IMR-90 (cell line): ENCODE results near the gene NAPB. TPM values are rescaled to one million over a fixed set of nuclear protein-coding genes. Genes with fewer than 3 reads are reported as not detected.

Source experiments
- ATAC-seq: fragments of 200-7000 bp; cut with Tn5 transposase; 2 replicates; pipeline ENCODE4 v1.9.1; 2020; ENCODE audit warnings: low read depth, mild to moderate bottlenecking, moderate library complexity
- BruUV-seq: library from RNA; stranded (reverse); fragments of 400-500 nt; replicated peaks from 2 replicates; lab custom pipeline; 2021; lab: Mats Ljungman, UMichigan
- CTCF ChIA-PET: fragments of 300-600 bp; formaldehyde crosslinking; extraction: SDS; loops from one replicate; lab custom pipeline; 2021; ENCODE audit warnings: antibody characterized with exemption; lab: Yijun Ruan, JAX
- POLR2A ChIA-PET: fragments of 300-600 bp; sonication (Branson Sonifier 250); formaldehyde crosslinking; loops from one replicate; lab custom pipeline; 2022; ENCODE audit warnings: antibody characterized with exemption; ENCODE audit not compliant: unreplicated experiment; lab: Charles Lee
- DNase-seq: peaks from one replicate; pipeline ENCODE4 v3.0.0; 2013
- H2AFZ ChIP-seq: replicated peaks from 2 replicates; pipeline ENCODE3; 2013; ENCODE audit warnings: low read length, mild to moderate bottlenecking; ENCODE audit not compliant: poor library complexity
- H2AK5ac ChIP-seq: 2 replicates; pipeline ENCODE4 v1.6.1; 2013; ENCODE audit warnings: low read depth, low read length, inconsistent platforms
- H2AK9ac ChIP-seq: replicated peaks from 2 replicates; pipeline ENCODE3; 2013; ENCODE audit warnings: mild to moderate bottlenecking, low read depth, low read length, moderate library complexity; ENCODE audit not compliant: poor library complexity
- H2BK120ac ChIP-seq: 2 replicates; pipeline ENCODE4 v1.6.1; 2013; ENCODE audit warnings: low read depth, low read length, inconsistent platforms
- H2BK15ac ChIP-seq: 3 replicates; pipeline ENCODE4 v1.6.1; 2013; ENCODE audit warnings: low read depth, low read length, inconsistent platforms
- H2BK20ac ChIP-seq: 2 replicates; pipeline ENCODE4 v1.6.1; 2013; ENCODE audit warnings: low read depth, mild to moderate bottlenecking, inconsistent platforms, low read length, moderate library complexity
- H2BK5ac ChIP-seq: 2 replicates; pipeline ENCODE4 v1.6.1; 2013; ENCODE audit warnings: mild to moderate bottlenecking, low read depth, low read length, inconsistent platforms; ENCODE audit not compliant: poor library complexity, severe bottlenecking
- H3K14ac ChIP-seq: replicated peaks from 2 replicates; pipeline ENCODE4 v1.6.1; 2013; ENCODE audit warnings: low read depth, low read length, inconsistent platforms
- H3K18ac ChIP-seq: 2 replicates; pipeline ENCODE4 v1.6.1; 2013; ENCODE audit warnings: low read depth, low read length, control low read depth
- H3K23ac ChIP-seq: 2 replicates; pipeline ENCODE4 v1.6.1; 2013; ENCODE audit warnings: low read depth, low read length, inconsistent platforms
- H3K27ac ChIP-seq: 2 replicates; pipeline ENCODE4 v1.5.1; 2013; ENCODE audit warnings: mild to moderate bottlenecking, control low read depth, low read length; ENCODE audit not compliant: insufficient read depth
- H3K27me3 ChIP-seq: 2 replicates; pipeline ENCODE4 v1.6.1; 2013; ENCODE audit warnings: low read length; ENCODE audit not compliant: control insufficient read depth, insufficient read depth
- H3K36me3 ChIP-seq: 2 replicates; pipeline ENCODE4 v1.6.1; 2013; ENCODE audit warnings: low read length, mixed read lengths; ENCODE audit not compliant: control insufficient read depth, insufficient read depth
- H3K4ac ChIP-seq: 2 replicates; pipeline ENCODE4 v1.6.1; 2013; ENCODE audit warnings: low read depth, low read length, inconsistent platforms
- H3K4me1 ChIP-seq: 2 replicates; pipeline ENCODE4 v1.6.1; 2013; ENCODE audit warnings: low read length, mixed read lengths; ENCODE audit not compliant: control insufficient read depth, insufficient read depth
- H3K4me2 ChIP-seq: 2 replicates; pipeline ENCODE4 v1.6.1; 2013; ENCODE audit warnings: low read depth, mild to moderate bottlenecking, control low read depth, low read length, moderate library complexity
- H3K4me3 ChIP-seq: 2 replicates; pipeline ENCODE4 v1.5.1; 2013; ENCODE audit warnings: low read depth, mild to moderate bottlenecking, control low read depth, low read length, moderate library complexity; ENCODE audit not compliant: insufficient read depth
- H3K56ac ChIP-seq: 2 replicates; pipeline ENCODE4 v1.6.1; 2013; ENCODE audit warnings: low read length, inconsistent platforms; ENCODE audit not compliant: insufficient read depth; ENCODE audit errors: extremely low read depth
- H3K79me1 ChIP-seq, 2 experiments: 2 replicates each; pipeline ENCODE4 v1.6.1; 2013; ENCODE audit warnings: low read length in 2 of 2, inconsistent platforms in 1 of 2, low read depth in 1 of 2
- H3K9ac ChIP-seq: 2 replicates; pipeline ENCODE4 v1.6.1; 2013; ENCODE audit warnings: low read depth, low read length, control low read depth
- H3K9me1 ChIP-seq: 2 replicates; pipeline ENCODE4 v1.6.1; 2013; ENCODE audit warnings: low read length, inconsistent platforms; ENCODE audit not compliant: insufficient read depth
- H3K9me3 ChIP-seq: 2 replicates; pipeline ENCODE4 v1.6.1; 2013; ENCODE audit warnings: low read length; ENCODE audit not compliant: control insufficient read depth, insufficient read depth
- H4K20me1 ChIP-seq: 2 replicates; pipeline ENCODE4 v1.6.1; 2013; ENCODE audit warnings: low read length, inconsistent platforms; ENCODE audit not compliant: insufficient read depth
- H4K5ac ChIP-seq: 2 replicates; pipeline ENCODE4 v1.6.1; 2013; ENCODE audit warnings: mild to moderate bottlenecking, low read depth, low read length, control low read depth
- H4K8ac ChIP-seq, 2 experiments: 2 replicates each; pipeline ENCODE4 v1.6.1; 2013; ENCODE audit warnings: low read depth in 2 of 2, low read length in 2 of 2, control low read depth in 1 of 2, inconsistent platforms in 1 of 2
- H4K91ac ChIP-seq: 2 replicates; pipeline ENCODE4 v1.6.1; 2013; ENCODE audit warnings: low read depth, low read length, inconsistent platforms; ENCODE audit not compliant: insufficient read depth
- CEBPB ChIP-seq: IDR thresholded peaks from 2 replicates; pipeline ENCODE4 v1.6.1; 2012; ENCODE audit warnings: low read depth, low read length, improper control_type of control experiment
- MAFK ChIP-seq: IDR thresholded peaks from 2 replicates; pipeline ENCODE4 v1.6.1; 2012; ENCODE audit warnings: low read depth, low read length, improper control_type of control experiment
- MXI1 ChIP-seq: IDR thresholded peaks from 2 replicates; pipeline ENCODE4 v1.6.1; 2012; ENCODE audit warnings: low read depth, mild to moderate bottlenecking, low read length, moderate library complexity, borderline replicate concordance
- NFE2L2 ChIP-seq: fragments of 150-350 bp; IDR thresholded peaks from 2 replicates; pipeline ENCODE4 v1.6.1; 2016; ENCODE audit warnings: low read depth, mild to moderate bottlenecking, low read length
- WGBS, 2 experiments: methylation state at CpG; one replicate each; pipeline versions ENCODE4 v1.1.5 to v1.1.7; 2013; ENCODE audit warnings: missing lambda C conversion rate in 2 of 2; ENCODE audit not compliant: insufficient read length in 1 of 2; ENCODE audit errors: extremely low coverage in 2 of 2; 5-methylcytosine and 5-hydroxymethylcytosine counted together
- dilution Hi-C: fragments of 300-500 bp; cut with HindIII; formaldehyde crosslinking; loops from one replicate; pipeline ENCODE4 v1.14.3; 2018; ENCODE audit warnings: low sequenced_read_pairs; ENCODE audit not compliant: unreplicated experiment
- in situ Hi-C: fragments of 300-500 bp; cut with MboI; formaldehyde crosslinking; loops from 3 replicates; pipeline ENCODE4 v1.14.3; 2019; ENCODE audit warnings: low sequenced_read_pairs, inconsistent platforms, mixed read lengths
- intact Hi-C: fragments of 100-400 bp; cut with micrococcal nuclease; formaldehyde crosslinking; loops from 2 replicates; pipeline ENCODE4 v1.10.0; 2022
- polyA plus RNA-seq, 3 experiments: library from polyadenylated mRNA; depleted of rRNA; stranded (reverse); fragments of >200 nt; gene quantifications; 2 replicates each; pipeline ENCODE4 v1.2.3, GENCODE V29; 2012; ENCODE audit warnings: low replicate concordance in 1 of 3
- total RNA-seq: library from RNA; depleted of rRNA; stranded (reverse); fragments of >200 nt; gene quantifications from 2 replicates; pipeline ENCODE4 v1.2.3, GENCODE V29; 2012
- TF ChIP-seq, protein P1 (sequence below): conservative IDR thresholded peaks from 2 replicates; pipeline ENCODE4 v1.5.1; 2012; ENCODE audit warnings: mild to moderate bottlenecking, low read depth, low read length, improper control_type of control experiment

NAPB gene
- total and polyA plus RNA-seq, 2 of the 4 experiments (the other 2 are of a cell fraction) = 4.4 to 5.2 TPM

DNA sequence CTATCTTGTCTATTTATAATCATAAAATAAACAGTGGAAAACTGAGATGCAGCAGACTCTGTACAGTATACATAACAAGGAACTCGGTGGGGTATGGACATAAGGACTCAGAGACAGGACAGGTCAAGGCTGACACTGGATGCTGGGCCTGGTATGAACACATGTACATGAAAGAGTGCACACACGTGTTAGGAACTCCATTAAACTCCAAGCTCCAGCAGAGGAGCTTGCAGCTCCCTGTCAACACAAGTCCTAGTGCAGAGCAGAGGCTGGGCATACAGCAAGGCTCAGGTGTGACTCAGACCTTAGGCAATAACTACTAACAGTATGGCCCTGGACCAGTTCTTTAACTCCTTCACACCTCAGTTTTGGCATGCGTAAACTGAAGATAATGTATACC is 17.1 kb downstream of the NAPB start:
- dilution Hi-C loops (no loop called here), in situ Hi-C loops (no loop called here), intact Hi-C loops (loop anchor here (5.0 kb wide), 1 partner anchor 37 kb away; no protein-coding TSS in a partner anchor)
- Histone ChIP-seq H4K20me1 (peaks cover 28% of the 10 kb centered on the region), H3K79me1 (peaks cover 25 to 79% of the 10 kb centered on the region in 2 experiments), H3K23ac (no peak overlapping the region), H3K9me1 (peaks cover 14% of the 10 kb centered on the region), H2BK120ac (no peak overlapping the region), H3K27ac (peak overlapping the region; percentile 41; the same call in 1 of the 2 replicates), H2BK15ac (no peak overlapping the region), H3K9me3 (no peaks in the 10 kb centered on the region), H4K5ac (no peak overlapping the region), H3K56ac (no peak overlapping the region), H3K27me3 (no peaks in the 10 kb centered on the region), H3K9ac (no peak overlapping the region), H3K36me3 (peaks cover 1% of the 10 kb centered on the region), H3K4me3 (no peak overlapping the region), H2AFZ (no peak overlapping the region), H2AK5ac (no peak overlapping the region), H3K4ac (0 out of 2 replicates have a peak overlapping the region, but pooled peaks have one; percentile 17), H2AK9ac (no peak overlapping the region), H2BK5ac (no peak overlapping the region), H3K4me1 (peaks cover 12% of the 10 kb centered on the region), H4K8ac (no peak overlapping the region), H3K18ac (no peak overlapping the region), H3K14ac (peak overlapping the region; percentile 41; the same call in 1 of the 2 replicates), H2BK20ac (no peak overlapping the region), H3K4me2 (peak overlapping the region; percentile 82), H4K91ac (no peak overlapping the region)
- peak; percentile 56 for ATAC-seq
- CTCF ChIA-PET = no interaction called here
- DNase-seq = peak; percentile 67
- WGBS, 2 experiments = 0% methylated on average over 1 of the region's 3 CpGs; no CpG with 5 or more reads in 1 of the 2 experiments
- BruUV-seq = no TSS peak
- POLR2A ChIA-PET = no interaction called here
- no peak for TF ChIP-seq NFE2L2
- TF ChIP-seq MAFK = no peak
- TF ChIP-seq, protein P1, sequence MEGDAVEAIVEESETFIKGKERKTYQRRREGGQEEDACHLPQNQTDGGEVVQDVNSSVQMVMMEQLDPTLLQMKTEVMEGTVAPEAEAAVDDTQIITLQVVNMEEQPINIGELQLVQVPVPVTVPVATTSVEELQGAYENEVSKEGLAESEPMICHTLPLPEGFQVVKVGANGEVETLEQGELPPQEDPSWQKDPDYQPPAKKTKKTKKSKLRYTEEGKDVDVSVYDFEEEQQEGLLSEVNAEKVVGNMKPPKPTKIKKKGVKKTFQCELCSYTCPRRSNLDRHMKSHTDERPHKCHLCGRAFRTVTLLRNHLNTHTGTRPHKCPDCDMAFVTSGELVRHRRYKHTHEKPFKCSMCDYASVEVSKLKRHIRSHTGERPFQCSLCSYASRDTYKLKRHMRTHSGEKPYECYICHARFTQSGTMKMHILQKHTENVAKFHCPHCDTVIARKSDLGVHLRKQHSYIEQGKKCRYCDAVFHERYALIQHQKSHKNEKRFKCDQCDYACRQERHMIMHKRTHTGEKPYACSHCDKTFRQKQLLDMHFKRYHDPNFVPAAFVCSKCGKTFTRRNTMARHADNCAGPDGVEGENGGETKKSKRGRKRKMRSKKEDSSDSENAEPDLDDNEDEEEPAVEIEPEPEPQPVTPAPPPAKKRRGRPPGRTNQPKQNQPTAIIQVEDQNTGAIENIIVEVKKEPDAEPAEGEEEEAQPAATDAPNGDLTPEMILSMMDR = no peak
- peak; percentile 75; the same call in 1 of the 2 replicates for TF ChIP-seq MXI1
- TF ChIP-seq CEBPB = peak; percentile 90
